ENCODE results near the gene ADK. TPM values are rescaled to one million over a fixed set of nuclear protein-coding genes. Genes with fewer than 3 reads are reported as not detected.

Gene ADK
- total and polyA plus RNA-seq, 2 experiments from 2014 or later = 46.7 to 53.7 TPM

- Histone ChIP-seq H3K4me1 (ENCODE audit: insufficient read depth) (peaks cover 3% of the 10 kb centered on the region), H2AFZ (no peak overlapping the region), H3K27me3 (no peaks in the 10 kb centered on the region), H3K27ac (no peak overlapping the region), H4K20me1 (ENCODE audit: insufficient read depth, poor library complexity, severe bottlenecking) (no peaks in the 10 kb centered on the region), H3K79me2 (no peaks in the 10 kb centered on the region), H3K4me2 (no peak overlapping the region), H3K9me3 (ENCODE audit: low read depth) (no peaks in the 10 kb centered on the region), H3K4me3 (no peak overlapping the region), H3K36me3 (replicated peaks; ENCODE audit: insufficient read depth, low read depth) (no peaks in the 10 kb centered on the region), H3K9me2 (replicated peaks; ENCODE audit: insufficient read depth) (no peaks in the 10 kb centered on the region)
- DNase-seq (ENCODE audit: low spot score) = no peak
- WGBS (ENCODE audit: low lambda C conversion rate, missing lambda C conversion rate) = 93% methylated on average over 1 of the region's 1 CpG
- TF ChIP-seq EZH2phosphoT487 (IDR thresholded peaks at IDR 0.05; ENCODE audit: low read depth, severe bottlenecking, unreplicated experiment) = no peak
- no peak for TF ChIP-seq CTCF (IDR thresholded peaks at IDR 0.05; ENCODE audit: poor library complexity)
Measured at GRCh38 chr10:74642901-74643595, 492.0 kb downstream of the ADK start.

GRCh38 chr10:74643596-74643975, 492.6 kb downstream of the ADK start:
- Histone ChIP-seq H3K27ac (no peak overlapping the region), H3K9me2 (replicated peaks; ENCODE audit: insufficient read depth) (no peaks in the 10 kb centered on the region), H2AFZ (no peak overlapping the region), H3K4me3 (no peak overlapping the region), H3K36me3 (replicated peaks; ENCODE audit: insufficient read depth, low read depth) (no peaks in the 10 kb centered on the region), H4K20me1 (ENCODE audit: insufficient read depth, poor library complexity, severe bottlenecking) (no peaks in the 10 kb centered on the region), H3K79me2 (no peaks in the 10 kb centered on the region), H3K4me2 (no peak overlapping the region), H3K27me3 (no peaks in the 10 kb centered on the region), H3K4me1 (ENCODE audit: insufficient read depth) (peaks cover 3% of the 10 kb centered on the region), H3K9me3 (ENCODE audit: low read depth) (no peaks in the 10 kb centered on the region)
- no peak for DNase-seq (ENCODE audit: low spot score)
- TF ChIP-seq CTCF (IDR thresholded peaks at IDR 0.05; ENCODE audit: poor library complexity) (no peak), EZH2 (IDR thresholded peaks at IDR 0.05; ENCODE audit: borderline replicate concordance) (no peak), EZH2phosphoT487 (IDR thresholded peaks at IDR 0.05; ENCODE audit: low read depth, severe bottlenecking, unreplicated experiment) (no peak)

GRCh38 chr10:74644738-74645137, 493.7 kb downstream of the ADK start:
- no peak overlapping the region for H3K27ac ChIP-seq
- no peak overlapping the region for H2AFZ ChIP-seq
- no peaks in the 10 kb centered on the region for H3K9me3 ChIP-seq (ENCODE audit: low read depth)
- H3K4me3 ChIP-seq = no peak overlapping the region
- no peaks in the 10 kb centered on the region for H3K27me3 ChIP-seq
- no peaks in the 10 kb centered on the region for H3K9me2 ChIP-seq (replicated peaks; ENCODE audit: insufficient read depth)
- H3K4me2 ChIP-seq = no peak overlapping the region
- no peaks in the 10 kb centered on the region for H3K79me2 ChIP-seq
- H3K4me1 ChIP-seq (ENCODE audit: insufficient read depth) = peaks cover 3% of the 10 kb centered on the region
- TF ChIP-seq EZH2 (IDR thresholded peaks at IDR 0.05; ENCODE audit: borderline replicate concordance) (no peak), EZH2phosphoT487 (IDR thresholded peaks at IDR 0.05; ENCODE audit: low read depth, severe bottlenecking, unreplicated experiment) (no peak), CTCF (IDR thresholded peaks at IDR 0.05; ENCODE audit: poor library complexity) (no peak)
- no peak for DNase-seq (ENCODE audit: low spot score)
- no peaks in the 10 kb centered on the region for H3K36me3 ChIP-seq (replicated peaks; ENCODE audit: insufficient read depth, low read depth)
- H4K20me1 ChIP-seq (ENCODE audit: insufficient read depth, poor library complexity, severe bottlenecking) = no peaks in the 10 kb centered on the region
- WGBS (ENCODE audit: low lambda C conversion rate, missing lambda C conversion rate) = 89% methylated on average over 2 of the region's 2 CpGs
